CD4-positive, alpha-beta T cell treated with Interleukin-4 for 4 hours (primary cell): Measurements from ENCODE around the gene TMEM114.

Source experiments
- DNase-seq: peaks from one replicate; pipeline ENCODE4 v3.0.0-alpha.2; 2020

TMEM114 gene

GRCh38 chr16:8611122-8611521 is 20.8 kb upstream of the TMEM114 start:
- DNase-seq = no peak

- no peak for DNase-seq
These were observed 16.9 kb upstream of the TMEM114 start for GRCh38 chr16:8607214-8607613.

GRCh38 chr16:8605554-8605953 is 15.2 kb upstream of the TMEM114 start:
- no peak for DNase-seq

DNA sequence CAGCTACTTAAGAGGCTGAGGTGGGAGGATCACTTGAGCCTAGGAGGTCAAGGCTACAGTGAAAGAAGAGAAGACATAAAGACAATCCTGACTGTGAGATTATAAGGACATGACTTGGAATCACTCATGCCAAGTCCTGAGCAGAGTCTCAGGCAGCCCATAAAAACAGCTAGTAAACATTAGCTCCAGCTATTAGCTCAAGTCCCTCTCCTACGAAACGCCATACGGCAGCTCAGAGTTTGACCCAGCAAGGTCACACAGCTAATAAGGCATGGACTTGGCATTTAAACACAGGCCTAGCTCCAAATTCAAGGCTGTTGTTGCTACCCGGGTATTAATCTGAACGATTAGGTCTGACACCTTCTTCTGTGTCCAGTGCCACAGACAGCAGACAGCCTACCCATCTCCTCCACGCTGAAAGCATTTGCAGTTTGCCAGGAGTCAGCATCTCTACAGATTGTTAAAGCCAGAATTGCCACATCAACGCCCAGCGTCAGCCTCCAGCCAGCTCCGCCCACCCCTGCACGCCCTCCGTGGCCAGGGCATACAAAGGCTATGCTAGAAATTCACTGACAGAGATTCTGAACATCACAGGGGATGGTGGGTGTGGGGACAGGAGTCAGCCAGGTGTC is 9.9 kb upstream of the TMEM114 start:
- no peak for DNase-seq

- DNase-seq = no peak
These were observed 6.3 kb upstream of the TMEM114 start for GRCh38 chr16:8596581-8596980.

DNA sequence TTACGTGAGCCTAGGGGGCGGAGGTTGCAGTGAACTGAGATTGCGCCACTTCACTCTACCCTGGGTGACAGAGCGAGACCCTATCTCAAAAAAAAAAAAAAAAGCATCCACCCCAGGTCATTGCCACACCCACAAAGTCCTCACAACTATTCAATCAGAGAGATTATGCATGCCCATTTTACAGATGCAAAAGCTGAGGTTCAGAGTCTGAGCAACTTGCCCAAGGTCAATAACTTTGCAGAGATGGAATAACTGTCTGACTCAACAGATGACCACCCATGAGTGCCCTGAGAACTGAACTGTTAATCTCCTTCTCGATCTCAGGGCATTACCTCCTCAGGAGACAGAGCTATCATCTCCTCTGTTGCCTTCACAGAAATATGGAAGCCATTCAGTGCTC is 5.5 kb upstream of the TMEM114 start:
- DNase-seq = no peak

DNA sequence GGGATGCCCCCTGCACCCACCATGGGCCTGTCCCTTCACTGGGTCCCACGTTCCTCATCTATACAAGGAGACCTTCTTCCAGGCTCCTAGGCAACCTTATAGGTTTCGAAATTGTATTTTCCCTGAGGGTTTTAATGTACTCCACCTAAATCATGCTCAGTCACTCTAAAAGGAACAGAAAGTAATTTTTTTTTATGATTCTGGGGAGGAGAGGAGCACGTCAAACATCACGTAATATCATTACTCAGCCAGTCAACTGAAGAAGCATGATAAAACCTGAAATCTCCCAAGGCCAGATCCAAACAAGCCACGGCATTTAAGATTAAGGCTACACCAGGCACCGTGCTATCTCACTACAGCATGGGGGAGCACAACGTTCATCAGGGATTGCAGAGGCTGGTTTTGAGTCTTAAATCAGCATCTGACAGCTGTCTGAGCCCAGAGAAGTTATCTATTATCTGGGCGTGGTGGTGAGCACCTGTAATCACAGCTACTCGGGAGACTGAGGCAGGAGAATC is 3.9 kb upstream of the TMEM114 start:
- DNase-seq = no peak

- DNase-seq = no peak
These were observed 1.1 kb upstream of the TMEM114 start for GRCh38 chr16:8591451-8591850.

- DNase-seq = no peak
These were observed 500 bp upstream of the TMEM114 start for GRCh38 chr16:8590811-8591210.

DNA sequence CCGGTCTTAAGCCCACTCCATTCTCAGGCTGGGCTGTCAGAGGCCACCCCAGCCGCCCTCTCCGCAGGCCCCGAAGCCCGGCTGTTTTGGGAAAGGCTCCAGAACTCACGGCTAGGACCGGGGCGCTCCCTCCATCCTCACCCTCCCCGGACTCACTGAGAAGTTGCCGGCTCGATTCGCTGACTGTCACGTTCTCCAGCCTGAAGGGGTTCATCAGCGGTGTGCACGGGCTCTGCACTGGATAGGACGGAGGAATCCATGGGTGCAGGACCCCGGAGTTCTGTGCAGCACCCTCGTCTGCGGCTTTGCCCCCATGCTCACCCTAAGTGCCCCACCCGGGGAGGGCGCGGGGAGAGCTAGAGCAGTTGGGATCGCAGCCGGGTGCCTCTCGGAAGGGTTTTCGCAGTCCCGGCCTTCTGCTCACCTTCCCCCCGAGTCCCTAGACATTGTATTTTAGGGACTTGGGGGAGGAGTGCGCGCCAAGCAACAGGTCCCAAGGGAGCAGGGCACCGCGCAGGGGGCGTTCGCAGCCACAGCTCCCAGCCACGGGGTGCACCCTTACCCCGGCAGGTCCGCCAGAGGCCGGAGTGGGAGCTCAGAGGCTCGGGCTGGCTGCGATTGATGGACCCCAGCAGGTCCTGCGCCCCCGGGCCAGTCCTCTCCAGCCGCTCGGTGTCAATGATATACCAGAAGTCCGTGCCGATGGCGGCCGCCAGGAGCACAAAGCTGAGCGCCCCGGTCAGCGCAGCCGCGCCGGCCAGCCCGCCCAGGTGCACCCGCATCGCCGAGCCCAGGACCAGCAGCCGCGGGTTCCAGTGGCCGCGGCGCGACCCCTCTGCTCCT is 1.0 kb downstream of the TMEM114 start:
- DNase-seq = no peak

GRCh38 chr16:8588682-8589056 is 1.6 kb downstream of the TMEM114 start:
- DNase-seq = no peak

GRCh38 chr16:8587065-8587464 is 3.2 kb downstream of the TMEM114 start:
- DNase-seq = no peak

GRCh38 chr16:8585857-8586256 is 4.5 kb downstream of the TMEM114 start:
- DNase-seq = no peak

GRCh38 chr16:8585041-8585440 is 5.3 kb downstream of the TMEM114 start:
- no peak for DNase-seq

- DNase-seq = no peak
These were observed 6.6 kb downstream of the TMEM114 start for GRCh38 chr16:8583732-8584131.

- no peak for DNase-seq
These were observed 7.1 kb downstream of the TMEM114 start for GRCh38 chr16:8583199-8583598.

- DNase-seq = no peak
These were observed 8.3 kb downstream of the TMEM114 start for GRCh38 chr16:8581831-8582580.

GRCh38 chr16:8579559-8579958 is 10.8 kb downstream of the TMEM114 start:
- no peak for DNase-seq

DNA sequence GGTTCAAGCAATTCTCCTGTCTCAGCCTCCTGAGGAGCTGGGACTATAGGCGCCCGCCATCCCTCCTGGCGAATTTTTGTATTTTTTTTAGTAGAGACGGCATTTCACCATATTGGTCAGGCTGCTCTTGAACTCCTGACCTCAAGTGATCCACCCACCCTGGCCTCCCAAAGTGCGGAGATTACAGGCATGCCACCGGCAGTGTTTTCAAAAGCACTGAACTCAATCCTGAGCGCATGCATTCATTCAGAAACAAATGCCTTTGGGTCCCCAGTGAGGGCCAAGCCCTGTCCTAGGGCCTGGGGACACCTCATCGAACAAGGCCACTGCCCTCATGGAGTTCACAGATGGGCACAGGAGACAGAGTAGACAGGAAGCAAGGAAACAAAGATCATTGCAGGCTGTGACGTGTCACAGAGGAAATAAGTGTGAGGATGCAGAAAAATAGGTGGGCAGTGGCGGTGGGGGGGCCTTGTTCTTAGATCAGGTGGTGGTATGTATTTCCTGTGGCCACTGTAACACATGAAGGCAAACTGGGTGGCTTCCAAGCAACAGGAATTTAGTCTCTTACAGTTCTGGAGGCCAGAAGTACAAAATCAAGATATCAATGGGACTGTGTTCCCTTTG is 12.5 kb downstream of the TMEM114 start:
- DNase-seq = no peak

DNA sequence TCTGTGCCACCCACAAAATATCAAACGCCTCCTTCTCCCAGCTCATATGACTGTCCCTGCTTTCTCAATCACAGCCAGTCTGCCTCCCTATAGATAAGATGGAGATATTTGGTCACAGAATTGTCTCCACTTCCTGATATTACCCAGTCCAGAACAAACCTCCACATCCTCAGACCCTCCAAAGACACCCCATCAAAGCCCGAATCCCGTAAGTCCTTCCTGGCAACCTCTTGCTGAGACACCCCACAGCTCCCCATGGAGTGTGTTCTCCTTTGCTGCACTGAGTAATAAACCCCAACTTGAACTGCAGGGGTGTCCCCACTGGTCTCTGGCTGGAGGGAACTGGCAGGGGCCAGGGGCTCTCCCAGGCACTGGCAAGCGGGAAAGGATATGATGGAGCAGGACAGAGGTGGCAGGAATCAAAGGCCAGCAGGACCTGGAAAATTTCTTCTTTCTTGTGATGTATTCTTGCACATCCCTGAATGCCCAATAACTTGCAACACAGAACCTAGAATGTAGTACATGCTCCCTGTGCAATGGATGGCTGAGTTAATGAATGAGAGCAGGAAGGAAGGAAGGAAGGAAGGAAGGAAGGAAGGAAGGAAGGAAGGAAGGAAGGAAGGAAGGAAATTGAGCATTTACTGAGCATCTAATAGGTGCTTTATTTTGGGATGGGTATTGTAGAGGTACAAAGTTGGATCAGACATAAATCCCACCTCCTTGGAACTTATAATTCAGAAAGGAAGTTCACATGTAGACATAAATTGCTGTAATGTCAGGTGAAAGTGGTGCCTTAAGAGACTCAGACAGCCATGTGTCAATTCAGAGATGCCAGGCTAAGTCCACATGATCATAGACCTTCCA is 13.9 kb downstream of the TMEM114 start:
- DNase-seq = no peak

DNA sequence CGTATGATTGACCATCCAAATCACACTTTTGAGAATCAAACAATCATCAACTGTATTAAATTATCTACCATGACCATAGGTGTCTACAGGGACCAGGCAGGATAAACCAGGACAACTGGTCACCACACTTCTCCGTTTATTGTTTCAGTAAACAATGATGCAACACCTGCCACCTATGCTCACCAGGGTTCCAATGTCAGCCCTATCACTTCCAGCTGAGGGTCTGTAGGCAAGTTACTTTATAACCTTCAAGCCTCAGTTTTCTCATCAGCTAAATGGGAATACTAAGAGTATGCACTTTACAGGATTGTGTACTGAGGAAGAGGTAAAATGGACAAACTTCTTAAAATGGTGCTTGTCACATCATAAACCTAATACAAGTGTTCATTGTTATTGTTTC is 14.9 kb downstream of the TMEM114 start:
- DNase-seq = no peak
